Activated CD8-positive, alpha-beta memory T cell treated with anti-CD3 and anti-CD28 coated beads, Interleukin-2, amount 50 U/mL, for 48 hours (primary cell): Measurements from ENCODE around the gene CRABP2.

ENCODE experiments used
- DNase-seq: peaks from one replicate; pipeline ENCODE4 v3.0.0-alpha.2; 2020

Gene CRABP2

DNA sequence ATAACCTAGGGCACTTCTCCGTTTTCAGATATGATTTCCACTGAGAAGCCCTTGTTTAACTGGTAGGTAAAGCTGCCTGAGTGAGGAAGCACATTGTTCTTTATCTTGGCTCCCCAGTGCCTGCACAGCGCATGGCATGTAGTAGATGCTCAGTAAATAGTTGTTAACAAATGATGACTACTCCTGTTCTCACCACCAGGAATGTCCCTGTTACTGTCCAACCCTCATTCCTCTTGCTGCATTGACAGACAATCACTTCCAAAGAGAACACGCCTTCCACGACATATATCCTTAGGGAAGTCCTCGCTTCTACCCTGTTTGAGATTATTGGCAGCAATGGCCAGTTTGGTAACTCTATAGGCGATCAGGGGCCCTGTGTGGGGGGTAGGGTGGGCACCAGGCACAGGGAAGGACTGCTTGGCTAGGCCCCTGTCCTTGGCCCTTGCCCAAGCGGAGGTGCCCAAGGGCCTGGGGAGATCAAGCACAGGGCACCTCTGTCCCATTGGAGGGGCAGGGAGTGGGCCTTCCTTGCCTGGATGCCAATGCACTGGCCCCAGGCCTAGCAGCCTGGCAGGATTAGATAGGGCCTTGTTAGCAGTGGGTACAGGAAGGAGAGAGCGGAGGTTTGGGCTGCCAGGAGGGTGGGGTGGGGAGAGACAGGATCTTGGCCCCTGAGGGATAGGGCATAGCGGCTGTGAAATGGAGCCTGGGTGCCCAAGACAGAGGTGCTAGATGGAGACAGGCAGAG is 38.3 kb downstream of the CRABP2 start:
- no peak for DNase-seq

DNA sequence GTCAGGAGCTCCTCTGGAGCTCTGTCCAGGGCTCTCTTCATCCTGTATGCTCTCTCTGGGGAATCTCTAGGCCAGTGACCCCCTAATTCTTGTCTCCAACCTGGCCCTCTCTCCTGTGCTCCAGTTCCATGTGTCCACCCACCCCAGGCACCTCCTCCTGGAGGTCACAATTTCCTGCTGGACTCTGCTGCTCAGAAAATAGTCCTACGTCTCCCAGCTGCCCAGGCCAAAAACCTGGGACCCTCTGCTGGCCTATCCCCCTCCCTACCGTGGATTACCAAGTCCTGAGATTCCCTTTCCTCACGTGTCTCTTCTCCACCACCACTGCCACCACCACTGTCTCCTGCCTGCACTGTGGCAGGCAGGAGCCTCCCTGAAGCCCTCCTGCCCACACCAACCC is 39.8 kb downstream of the CRABP2 start:
- DNase-seq, result no peak

DNA sequence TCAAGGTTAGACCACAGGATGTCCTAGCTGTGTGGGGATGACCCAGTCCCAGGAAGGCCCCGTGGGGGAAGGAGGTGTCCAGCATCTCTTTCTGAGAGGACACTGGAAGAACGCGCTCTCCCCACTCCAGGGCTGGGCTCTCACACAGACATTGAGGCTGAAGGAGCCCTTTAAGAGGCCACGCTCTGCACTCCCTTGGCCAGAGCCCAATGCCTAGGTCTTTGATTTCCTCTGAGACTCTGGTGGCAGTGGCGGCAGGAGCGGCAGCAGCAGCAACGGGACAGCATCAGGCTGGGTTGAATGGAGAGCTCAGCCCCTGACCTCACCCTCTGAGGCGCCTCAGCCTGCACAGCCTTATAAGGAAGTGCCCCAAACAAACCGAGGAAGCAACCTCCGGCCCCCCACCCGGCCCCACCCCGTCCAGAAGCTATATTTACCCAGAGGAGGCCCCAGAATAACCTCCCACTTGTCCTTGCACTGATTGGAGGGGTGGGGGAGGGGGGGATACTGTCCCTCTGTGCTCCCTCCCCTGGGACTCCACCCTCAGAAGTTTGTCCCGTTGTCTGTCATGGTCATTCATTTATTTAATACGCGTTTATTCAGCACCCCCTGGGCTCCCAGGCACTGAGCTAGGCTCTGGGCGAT is 40.5 kb downstream of the CRABP2 start:
- no peak for DNase-seq

DNA sequence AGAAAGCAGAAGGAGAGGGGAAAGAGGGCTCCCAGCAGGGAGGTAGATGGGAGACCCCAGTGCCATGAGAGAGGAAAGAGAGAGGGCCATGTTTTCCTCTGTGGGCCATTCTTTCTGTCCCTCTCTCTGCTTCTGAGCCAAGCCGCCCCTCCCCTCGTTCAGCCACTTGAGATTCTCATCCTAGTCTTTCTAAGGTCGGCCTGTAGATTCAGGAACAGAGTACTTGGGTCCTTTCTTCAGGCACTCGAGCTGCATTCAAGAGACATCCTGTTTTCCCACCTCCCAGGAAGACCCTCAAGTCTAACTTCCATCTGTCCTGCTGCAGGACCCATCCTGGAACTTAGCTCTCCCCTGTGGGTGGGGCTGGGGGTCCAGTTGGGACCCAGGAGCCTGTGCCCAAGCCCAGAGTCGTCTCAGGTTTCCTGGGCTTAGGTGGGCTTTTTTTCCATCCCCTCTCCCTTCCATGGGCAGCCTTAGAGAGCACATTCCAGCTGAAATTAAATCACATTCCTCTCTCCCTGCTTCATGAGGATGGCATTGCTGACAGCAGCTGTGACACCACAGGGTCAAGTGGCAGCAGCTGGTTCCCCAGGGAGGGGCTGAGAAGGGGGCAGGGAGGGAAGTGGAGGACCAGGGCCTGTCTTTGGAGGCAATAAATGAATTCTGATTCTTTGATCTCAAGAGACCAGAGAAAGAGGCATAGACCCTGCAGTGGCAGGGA is 41.2 kb downstream of the CRABP2 start:
- DNase-seq, result no peak

DNA sequence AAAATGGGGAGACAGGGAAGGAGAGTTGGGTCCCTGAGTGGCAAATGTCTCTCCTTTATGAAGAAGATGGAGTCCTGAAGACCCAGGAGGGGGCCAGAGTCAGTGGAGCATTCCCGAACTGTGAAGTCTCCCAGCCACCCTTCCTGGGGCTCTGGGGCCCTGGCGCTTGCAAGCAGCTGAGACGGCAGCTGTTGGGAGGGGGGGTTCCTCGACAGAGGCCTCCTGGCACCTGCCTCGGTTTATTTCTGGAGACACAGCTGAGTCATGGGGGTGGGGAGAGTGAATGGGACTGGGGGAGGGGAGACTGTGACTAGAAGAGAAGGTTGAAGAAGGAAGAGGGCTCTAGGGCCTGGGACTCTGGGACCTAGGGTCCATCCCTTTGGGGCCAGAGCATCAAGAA is 42.2 kb downstream of the CRABP2 start:
- DNase-seq, result no peak

DNA sequence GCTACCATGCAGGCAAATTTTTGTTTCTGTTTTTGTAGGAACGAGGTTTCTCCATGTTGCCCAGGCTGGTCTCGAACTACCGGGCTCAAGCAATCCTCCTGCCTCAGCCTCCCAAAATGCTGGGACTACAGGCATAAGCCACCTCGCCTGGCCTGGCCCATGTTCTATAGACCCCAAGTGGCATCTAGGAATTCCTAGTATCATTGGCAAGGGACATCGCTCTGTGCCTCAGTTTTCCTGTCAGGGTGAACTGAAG is 42.7 kb downstream of the CRABP2 start:
- no peak for DNase-seq

DNA sequence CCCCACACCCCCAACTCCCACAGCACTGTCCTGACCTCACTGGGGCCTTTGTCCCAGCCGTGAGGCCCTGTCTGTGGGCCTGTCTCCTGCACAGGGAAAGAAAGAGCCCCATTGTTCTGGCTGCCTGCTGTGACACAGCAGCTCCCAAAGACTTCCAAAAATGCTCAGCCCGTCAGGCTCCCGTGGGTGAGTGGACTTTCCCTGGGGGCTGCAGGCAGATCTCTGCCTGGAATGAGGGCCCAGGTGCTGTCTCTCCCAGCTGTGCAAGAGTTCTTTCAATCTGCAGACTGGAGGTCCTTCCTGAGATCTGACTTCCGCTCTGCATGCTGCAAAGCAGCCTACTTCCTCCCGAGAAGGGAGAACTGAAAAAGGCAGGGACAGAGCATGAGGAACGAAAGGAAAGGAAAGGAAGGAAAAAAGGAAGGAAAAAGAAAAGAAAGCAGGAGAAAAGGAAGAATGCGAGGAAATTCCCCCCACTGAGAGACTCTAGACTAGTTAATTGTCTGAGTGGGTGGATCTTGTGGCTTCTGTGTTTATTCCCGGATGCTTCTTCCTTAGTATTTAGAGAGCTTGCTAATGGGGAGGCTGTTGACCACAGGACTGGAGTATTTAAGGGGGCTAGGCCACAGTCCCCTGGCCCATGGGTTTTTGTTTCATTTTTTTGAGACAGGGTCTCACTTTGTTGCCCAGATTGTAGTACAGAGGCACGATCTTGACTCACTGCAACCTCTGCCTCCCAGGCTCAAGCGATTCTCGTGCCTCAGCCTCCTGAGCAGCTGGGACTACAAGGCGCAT is 43.2 kb downstream of the CRABP2 start:
- DNase-seq, result no peak

DNA sequence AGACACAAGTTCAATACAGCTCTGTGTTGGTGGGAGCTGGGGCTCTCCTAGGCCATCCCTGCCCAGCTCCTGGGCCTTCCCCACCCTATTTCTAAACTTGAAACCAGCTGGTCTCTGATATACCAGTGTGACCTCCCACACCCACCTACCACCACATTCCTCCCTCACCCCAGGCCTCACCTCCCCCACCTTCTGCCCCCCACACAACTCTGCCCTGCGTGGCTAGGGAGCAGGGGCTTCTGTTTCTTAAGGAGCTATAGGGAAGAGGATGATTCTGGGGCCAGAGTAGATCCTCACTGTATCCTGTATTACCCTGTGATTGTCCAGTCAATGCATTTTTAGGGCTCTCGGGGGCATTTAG is 44.7 kb downstream of the CRABP2 start:
- no peak for DNase-seq

DNA sequence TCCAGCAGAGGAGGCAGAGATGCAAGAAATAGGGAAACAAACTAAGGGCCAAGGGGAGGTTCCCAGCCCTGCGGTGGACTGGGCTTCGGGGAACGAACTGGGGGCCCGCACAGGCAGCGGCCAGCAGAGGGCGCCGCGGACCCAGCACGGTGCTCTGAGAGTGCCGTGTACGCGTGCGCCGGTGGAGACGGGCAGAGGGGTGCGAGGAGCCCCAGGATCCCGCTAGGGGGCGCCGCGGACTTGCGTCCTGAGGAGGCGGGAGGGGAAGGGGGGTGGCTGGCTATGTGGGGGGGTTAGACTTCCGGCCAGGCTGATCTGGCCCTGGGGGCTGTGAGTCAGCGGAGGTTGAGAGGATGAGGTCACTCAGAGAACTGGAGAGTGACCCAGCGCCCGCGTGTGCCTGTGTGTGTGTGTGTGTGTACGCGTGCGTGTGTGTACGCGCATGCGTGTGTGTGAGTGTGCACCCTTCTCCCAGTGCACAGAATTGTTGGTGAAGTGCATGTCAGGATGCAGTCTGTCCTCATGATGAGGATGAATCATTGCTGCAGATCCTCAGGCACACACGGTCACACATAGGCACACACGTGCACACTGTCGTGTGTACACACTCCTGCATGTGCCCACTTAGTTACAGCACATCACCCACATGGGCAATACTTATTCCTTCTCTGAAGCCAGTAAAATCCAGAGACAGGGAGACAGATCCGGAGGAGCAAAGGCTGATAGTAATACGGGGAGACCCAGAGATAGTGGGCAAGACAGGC is 45.2 kb downstream of the CRABP2 start:
- DNase-seq, result peak; percentile 99

DNA sequence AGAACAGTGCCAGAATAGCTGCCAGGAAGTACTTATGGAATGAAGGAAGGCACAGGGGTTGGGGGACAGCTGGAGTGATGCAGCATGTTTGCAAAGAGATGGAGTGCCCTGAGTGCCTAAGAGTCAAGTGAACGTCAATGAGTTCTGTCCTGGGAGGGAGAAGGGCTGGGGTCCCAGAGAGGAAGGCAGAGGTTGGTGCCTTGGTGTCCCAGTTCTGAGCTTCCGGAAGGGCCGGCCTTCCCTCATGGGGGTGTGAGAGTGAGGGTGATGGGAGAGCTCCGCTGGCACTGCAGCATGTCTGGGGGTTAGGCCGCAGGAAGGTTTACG is 45.8 kb downstream of the CRABP2 start:
- DNase-seq, result no peak

DNA sequence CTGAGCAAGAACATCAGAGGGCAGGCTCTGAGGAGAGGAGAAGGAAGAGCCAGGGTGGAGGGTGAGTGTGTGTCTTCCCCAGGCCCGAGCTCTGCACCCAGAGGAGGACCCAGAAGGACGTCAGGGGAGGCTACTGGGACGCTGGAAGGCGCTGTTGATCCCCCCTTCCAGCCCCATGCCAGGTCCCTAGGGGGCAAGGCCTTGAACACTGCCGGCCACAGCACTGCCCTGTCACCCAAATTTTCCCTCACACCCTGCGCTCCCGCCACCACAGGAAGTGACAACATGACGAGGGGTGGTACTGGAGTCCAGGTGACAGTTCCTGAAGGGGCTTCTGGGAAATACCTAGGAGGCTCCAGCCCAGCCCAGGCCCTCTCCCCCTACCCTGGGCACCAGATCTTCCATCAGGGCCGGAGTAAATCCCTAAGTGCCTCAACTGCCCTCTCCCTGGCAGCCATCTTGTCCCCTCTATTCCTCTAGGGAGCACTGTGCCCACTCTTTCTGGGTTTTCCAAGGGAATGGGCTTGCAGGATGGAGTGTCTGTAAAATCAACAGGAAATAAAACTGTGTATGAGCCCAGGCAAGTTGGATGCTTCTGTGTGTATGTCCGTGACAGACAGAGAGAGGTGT is 46.3 kb downstream of the CRABP2 start:
- no peak for DNase-seq

DNA sequence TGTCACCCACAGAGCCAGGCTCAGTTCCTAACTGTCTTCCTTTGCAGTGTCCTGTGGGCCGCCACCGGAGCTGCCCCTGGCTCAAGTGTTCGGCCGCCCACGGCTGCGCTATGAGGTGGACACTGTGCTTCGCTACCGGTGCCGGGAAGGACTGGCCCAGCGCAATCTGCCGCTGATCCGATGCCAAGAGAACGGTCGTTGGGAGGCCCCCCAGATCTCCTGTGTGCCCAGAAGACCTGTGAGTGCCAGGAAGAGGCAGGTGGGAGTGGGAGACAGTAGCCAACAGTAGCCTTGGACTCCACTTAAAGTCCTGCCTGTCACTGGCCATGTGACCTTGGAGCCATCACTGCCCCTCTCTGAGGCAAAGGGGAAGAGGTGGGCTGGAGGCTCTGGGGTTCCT is 46.9 kb downstream of the CRABP2 start:
- no peak for DNase-seq

DNA sequence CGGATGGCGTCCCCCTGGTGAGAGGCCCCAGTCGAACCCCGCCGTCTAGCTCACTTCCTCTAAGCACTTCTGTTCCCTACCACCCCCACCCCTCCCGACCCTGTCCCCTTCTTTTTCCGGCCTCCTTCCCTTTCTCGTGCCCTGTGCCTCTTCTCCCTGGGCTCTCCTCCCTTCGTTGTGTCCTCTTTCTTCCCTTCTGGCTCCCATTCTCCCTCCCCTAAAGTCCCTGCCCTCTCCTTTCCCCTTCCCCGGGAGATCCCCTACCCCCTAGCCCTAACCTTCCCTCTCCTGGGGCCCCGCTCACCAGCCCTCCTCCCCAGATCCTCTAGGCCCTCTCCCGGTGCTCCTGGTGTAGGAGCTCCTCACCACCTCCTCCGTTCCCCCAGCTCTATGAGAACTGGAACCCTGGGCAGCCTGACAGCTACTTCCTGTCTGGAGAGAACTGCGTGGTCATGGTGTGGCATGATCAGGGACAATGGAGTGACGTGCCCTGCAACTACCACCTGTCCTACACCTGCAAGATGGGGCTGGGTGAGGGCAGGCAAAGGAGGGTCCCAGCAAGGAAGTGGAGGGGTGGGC is 47.6 kb downstream of the CRABP2 start:
- DNase-seq, result no peak

DNA sequence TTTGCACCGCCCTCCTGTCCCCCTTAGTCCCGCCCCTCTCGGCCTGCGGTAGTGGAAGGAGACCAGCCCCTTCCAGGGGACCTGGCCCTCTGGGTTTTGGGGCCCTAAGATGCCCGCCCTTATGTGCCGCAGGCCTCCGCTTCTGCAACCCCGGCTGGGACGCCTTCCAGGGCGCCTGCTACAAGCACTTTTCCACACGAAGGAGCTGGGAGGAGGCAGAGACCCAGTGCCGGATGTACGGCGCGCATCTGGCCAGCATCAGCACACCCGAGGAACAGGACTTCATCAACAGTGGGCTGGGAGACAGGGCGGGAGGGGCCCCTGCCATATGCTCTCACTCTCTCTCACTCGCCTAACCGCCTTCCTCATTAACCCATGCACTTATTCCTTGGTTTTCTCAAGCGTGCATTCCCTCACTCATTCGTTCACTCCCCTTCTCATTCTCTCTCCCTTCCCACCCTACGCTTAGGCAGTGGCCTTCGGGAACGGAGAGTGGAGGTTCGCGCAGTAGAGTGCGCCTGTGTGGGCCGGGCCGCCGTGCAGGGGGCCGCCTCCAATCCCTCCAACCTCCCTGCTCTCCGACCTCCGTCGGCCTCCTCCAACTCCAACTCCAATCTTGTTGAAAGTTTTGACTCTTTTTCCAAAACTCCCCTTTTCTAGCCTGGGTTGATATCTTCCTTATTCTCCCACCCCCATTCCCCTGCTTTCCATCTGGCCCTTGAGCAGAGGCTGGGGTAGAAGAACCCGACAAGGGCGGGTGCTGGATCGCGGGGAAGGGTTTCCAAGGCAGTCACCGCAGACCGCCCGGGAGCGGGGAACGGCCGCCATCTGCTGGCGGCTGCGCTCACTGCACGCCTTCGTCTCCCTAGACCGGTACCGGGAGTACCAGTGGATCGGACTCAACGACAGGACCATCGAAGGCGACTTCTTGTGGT is 48.3 kb downstream of the CRABP2 start:
- DNase-seq, result peak; percentile 92

DNA sequence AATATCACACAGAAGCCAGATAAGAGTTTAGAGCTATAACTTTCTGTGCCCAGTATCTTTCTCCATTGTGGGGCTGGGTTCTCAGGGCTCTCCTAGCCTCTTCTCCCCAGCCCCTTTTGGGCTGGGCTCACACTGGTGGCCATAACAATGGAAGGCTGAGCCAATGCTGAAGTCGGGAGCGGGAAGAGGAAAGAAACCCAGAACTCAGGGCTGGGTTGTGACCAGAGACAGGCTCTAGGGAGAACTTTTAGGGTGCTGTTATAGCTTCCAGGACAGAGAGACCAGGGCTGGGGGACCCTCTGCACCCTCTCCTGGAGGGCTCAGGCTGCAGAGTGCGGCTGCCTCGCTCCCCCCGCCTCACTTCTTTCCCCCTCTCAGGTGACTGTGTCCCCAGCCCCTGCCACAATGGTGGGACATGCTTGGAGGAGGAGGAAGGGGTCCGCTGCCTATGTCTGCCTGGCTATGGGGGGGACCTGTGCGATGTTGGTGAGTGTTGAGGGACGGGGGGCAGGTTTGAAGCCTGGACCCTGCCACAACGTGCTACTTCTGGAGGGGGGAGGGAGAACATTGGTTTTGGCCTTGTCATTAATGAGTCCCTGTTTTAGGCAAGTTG is 49.4 kb downstream of the CRABP2 start:
- no peak for DNase-seq

DNA sequence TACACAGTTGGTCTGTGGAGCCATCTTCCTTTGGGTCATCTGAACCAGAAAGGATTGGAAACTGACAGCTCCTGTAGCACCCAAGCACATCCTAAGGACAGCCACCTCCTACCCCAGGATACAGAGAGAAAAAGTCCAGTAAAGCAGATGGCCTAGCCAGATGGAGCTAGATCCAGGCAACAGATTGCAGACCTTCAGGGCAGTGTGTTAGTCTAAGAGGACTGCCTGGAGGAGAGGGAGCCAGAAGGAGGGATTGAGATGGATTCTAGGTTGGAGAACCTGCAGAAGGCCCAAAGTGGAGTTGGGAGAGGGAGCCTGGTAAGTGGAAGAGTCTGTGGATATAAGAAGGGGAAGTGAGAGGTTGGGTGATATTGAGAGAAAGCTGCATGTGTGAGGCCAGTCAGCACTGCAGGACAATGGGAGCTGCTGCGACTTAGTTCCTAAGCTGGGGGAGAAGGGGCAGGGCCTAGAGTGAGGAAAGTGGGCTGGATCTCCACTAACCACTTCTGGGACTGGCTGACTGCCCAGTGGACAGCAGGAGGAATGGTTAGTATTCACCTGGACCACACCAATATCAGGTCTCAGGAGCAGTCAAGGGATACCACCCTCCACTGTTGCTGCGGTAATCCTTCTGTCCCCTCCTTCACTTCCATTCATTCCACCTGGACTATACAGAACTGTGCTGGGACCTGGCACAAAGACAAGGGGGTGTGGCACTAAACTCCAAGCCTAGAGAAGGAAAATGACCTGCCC is 50.1 kb downstream of the CRABP2 start:
- no peak for DNase-seq

DNA sequence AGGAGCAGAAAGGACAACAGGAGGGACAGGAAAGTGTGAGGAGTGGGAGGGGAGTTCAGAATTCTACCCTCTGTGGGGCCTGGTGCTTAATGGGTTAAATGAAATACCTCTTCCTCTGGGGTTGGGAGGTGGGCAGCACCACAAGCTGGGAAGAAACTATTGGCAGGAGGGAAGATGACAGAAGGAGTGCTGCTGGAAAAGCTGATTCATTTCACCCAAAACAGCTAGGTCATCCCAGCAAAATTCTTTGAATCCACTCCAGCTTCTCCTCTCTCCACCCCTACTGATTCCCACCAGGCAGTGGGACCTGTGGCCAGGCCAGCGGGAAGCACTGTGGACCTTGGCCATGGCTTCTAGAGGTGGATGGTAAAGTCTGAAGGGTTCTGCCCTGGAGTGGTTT is 50.7 kb downstream of the CRABP2 start:
- DNase-seq, result no peak

DNA sequence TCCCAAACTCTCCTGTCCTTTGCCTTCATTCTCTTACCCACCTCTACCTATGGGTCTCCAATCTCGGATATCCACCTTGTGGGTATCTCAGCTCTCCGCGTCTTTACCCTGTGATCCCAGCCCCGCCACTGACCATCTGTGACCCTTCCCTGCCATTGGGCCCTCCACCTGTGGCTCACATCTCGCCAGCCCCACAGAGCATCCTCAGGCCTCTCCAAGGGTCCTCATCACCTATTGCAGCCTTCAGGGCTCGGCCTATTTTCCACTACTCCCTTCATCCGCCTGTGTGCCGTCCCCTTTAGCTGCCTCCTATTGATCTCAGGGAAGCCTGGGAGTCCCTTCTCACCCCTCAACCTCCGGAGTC is 52.4 kb downstream of the CRABP2 start:
- no peak for DNase-seq

DNA sequence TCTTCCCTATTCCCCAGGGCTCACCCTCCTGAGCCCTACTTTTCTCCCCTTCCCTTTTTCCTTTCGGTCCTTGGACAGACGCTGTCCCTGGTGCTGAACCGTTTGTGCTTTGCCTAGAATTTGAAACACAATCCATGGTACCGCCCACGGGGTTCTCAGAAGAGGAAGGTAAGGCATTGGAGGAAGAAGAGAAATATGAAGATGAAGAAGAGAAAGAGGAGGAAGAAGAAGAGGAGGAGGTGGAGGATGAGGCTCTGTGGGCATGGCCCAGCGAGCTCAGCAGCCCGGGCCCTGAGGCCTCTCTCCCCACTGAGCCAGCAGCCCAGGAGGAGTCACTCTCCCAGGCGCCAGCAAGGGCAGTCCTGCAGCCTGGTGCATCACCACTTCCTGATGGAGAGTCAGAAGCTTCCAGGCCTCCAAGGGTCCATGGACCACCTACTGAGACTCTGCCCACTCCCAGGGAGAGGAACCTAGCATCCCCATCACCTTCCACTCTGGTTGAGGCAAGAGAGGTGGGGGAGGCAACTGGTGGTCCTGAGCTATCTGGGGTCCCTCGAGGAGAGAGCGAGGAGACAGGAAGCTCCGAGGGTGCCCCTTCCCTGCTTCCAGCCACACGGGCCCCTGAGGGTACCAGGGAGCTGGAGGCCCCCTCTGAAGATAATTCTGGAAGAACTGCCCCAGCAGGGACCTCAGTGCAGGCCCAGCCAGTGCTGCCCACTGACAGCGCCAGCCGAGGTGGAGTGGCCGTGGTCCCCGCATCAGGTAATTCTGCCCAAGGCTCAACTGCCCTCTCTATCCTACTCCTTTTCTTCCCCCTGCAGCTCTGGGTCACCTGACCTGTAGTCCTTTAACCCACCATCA is 53.0 kb downstream of the CRABP2 start:
- no peak for DNase-seq
